Measurements from ENCODE around the gene PTPRR.

DNA sequence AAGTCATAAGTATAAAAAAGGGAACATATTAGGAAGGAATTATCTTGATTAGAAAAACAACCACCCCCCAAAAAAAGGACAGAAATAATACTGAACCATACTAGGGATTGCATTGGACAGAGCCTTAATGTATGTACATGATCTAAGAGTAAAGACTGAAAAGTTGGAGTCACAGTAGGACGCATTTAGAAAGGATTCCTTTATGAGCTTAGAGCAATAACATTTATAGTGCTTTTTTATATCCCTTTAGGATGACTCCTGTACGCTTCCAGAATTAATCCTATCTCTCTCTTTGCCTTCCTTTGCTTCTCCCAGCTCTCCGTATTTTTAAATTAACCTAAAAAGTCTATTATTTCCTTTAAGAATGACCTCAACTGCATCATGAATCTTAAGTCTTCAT, 75.3 kb downstream of the PTPRR start:
- TF ChIP-seq, protein P1, sequence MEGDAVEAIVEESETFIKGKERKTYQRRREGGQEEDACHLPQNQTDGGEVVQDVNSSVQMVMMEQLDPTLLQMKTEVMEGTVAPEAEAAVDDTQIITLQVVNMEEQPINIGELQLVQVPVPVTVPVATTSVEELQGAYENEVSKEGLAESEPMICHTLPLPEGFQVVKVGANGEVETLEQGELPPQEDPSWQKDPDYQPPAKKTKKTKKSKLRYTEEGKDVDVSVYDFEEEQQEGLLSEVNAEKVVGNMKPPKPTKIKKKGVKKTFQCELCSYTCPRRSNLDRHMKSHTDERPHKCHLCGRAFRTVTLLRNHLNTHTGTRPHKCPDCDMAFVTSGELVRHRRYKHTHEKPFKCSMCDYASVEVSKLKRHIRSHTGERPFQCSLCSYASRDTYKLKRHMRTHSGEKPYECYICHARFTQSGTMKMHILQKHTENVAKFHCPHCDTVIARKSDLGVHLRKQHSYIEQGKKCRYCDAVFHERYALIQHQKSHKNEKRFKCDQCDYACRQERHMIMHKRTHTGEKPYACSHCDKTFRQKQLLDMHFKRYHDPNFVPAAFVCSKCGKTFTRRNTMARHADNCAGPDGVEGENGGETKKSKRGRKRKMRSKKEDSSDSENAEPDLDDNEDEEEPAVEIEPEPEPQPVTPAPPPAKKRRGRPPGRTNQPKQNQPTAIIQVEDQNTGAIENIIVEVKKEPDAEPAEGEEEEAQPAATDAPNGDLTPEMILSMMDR (IDR thresholded peaks at IDR 0.05) = no peak
- TF ChIP-seq POLR2A (IDR thresholded peaks at IDR 0.05; ENCODE audit: low read length) (no peak), HOXB5 (CRISPR knock-in tag; IDR thresholded peaks at IDR 0.05) (no peak), JUN (IDR thresholded peaks at IDR 0.05) (no peak), RARB (CRISPR knock-in tag; IDR thresholded peaks at IDR 0.05) (no peak), HOXA7 (CRISPR knock-in tag; IDR thresholded peaks at IDR 0.05) (no peak), PHF8 (IDR thresholded peaks at IDR 0.05; ENCODE audit: borderline replicate concordance, low read depth) (no peak), TP53 (CRISPR knock-in tag; IDR thresholded peaks at IDR 0.05) (no peak), PBX3 (IDR thresholded peaks at IDR 0.05) (no peak), JUNB (IDR thresholded peaks at IDR 0.05) (no peak)
- TF ChIP-seq, protein P2, sequence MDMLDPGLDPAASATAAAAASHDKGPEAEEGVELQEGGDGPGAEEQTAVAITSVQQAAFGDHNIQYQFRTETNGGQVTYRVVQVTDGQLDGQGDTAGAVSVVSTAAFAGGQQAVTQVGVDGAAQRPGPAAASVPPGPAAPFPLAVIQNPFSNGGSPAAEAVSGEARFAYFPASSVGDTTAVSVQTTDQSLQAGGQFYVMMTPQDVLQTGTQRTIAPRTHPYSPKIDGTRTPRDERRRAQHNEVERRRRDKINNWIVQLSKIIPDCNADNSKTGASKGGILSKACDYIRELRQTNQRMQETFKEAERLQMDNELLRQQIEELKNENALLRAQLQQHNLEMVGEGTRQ (IDR thresholded peaks at IDR 0.05) = no peak
- TF ChIP-seq, protein P3, sequence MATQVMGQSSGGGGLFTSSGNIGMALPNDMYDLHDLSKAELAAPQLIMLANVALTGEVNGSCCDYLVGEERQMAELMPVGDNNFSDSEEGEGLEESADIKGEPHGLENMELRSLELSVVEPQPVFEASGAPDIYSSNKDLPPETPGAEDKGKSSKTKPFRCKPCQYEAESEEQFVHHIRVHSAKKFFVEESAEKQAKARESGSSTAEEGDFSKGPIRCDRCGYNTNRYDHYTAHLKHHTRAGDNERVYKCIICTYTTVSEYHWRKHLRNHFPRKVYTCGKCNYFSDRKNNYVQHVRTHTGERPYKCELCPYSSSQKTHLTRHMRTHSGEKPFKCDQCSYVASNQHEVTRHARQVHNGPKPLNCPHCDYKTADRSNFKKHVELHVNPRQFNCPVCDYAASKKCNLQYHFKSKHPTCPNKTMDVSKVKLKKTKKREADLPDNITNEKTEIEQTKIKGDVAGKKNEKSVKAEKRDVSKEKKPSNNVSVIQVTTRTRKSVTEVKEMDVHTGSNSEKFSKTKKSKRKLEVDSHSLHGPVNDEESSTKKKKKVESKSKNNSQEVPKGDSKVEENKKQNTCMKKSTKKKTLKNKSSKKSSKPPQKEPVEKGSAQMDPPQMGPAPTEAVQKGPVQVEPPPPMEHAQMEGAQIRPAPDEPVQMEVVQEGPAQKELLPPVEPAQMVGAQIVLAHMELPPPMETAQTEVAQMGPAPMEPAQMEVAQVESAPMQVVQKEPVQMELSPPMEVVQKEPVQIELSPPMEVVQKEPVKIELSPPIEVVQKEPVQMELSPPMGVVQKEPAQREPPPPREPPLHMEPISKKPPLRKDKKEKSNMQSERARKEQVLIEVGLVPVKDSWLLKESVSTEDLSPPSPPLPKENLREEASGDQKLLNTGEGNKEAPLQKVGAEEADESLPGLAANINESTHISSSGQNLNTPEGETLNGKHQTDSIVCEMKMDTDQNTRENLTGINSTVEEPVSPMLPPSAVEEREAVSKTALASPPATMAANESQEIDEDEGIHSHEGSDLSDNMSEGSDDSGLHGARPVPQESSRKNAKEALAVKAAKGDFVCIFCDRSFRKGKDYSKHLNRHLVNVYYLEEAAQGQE (IDR thresholded peaks at IDR 0.05) = no peak
